Measurements from ENCODE around the gene ELOB. TPM values are rescaled to one million over a fixed set of nuclear protein-coding genes. Genes with fewer than 3 reads are reported as not detected.

Gene ELOB
- polyA plus RNA-seq, 2 donors = 361 to 887 TPM

DNA sequence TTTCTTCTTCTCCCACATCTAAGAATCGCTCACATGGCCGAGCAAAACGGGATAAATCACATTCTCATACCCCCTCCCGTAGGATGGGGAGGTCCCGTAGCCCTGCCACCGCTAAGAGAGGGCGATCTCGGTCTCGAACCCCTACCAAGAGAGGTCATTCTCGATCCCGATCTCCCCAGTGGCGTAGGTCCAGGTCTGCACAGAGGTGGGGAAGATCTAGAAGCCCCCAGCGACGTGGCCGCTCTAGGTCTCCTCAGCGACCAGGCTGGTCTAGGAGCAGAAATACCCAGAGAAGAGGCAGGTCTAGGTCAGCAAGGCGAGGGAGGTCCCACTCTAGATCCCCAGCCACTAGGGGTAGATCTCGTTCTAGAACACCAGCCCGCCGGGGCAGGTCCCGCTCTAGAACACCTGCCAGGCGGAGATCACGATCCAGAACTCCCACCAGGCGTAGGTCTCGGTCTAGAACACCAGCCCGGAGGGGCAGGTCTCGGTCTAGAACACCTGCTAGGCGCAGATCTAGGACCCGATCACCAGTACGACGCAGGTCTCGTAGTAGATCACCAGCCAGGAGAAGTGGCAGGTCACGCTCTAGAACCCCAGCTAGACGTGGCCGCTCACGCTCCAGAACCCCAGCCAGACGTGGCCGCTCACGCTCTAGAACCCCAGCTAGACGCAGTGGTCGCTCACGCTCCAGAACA, 15.0 kb downstream of the ELOB start:
- Histone ChIP-seq H3K4me3 (ENCODE audit: low read depth in 1 of 2, low read length in 2 of 2) (no peak overlapping the region), H3K36me3 (ENCODE audit: control insufficient read depth in 2 of 2, insufficient read depth in 2 of 2, low read length in 1 of 2) (peaks cover 38 to 71% of the 10 kb centered on the region in 2 donors), H3K4me1 (ENCODE audit: control insufficient read depth in 2 of 2, insufficient read depth in 2 of 2, low read length in 1 of 2) (peaks cover 2% of the 10 kb centered on the region in 2 donors), H3K27me3 (ENCODE audit: control insufficient read depth in 1 of 2, insufficient read depth in 2 of 2, low read length in 2 of 2) (no peaks in the 10 kb centered on the region), H3K9me3 (ENCODE audit: control insufficient read depth in 2 of 2, insufficient read depth in 1 of 2, low read depth in 1 of 2, low read length in 1 of 2) (no peaks in the 10 kb centered on the region), H3K27ac (ENCODE audit: low read depth in 2 of 2, low read length in 1 of 2) (no peak overlapping the region)
- WGBS, 2 donors = 97 to 98% methylated on average over 42 of the region's 42 CpGs

DNA sequence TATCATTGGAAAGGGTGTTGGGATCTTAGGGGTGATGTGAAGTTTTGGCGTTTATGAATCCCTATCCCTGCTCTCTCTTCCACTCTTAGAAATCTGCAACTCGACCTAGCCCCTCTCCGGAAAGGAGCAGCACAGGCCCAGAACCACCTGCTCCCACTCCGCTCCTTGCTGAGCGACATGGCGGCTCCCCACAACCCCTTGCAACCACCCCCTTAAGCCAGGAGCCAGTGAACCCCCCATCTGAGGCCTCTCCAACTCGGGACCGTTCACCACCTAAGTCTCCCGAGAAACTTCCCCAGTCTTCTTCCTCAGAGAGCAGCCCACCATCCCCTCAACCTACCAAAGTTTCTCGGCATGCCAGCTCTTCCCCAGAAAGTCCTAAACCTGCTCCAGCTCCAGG, 15.6 kb downstream of the ELOB start:
- Histone ChIP-seq H3K36me3 (ENCODE audit: control insufficient read depth in 2 of 2, insufficient read depth in 2 of 2, low read length in 1 of 2) (peaks cover 38 to 68% of the 10 kb centered on the region in 2 donors), H3K4me1 (ENCODE audit: control insufficient read depth in 2 of 2, insufficient read depth in 2 of 2, low read length in 1 of 2) (peaks cover 2% of the 10 kb centered on the region in 2 donors), H3K27me3 (ENCODE audit: control insufficient read depth in 1 of 2, insufficient read depth in 2 of 2, low read length in 2 of 2) (no peaks in the 10 kb centered on the region), H3K27ac (ENCODE audit: low read depth in 2 of 2, low read length in 1 of 2) (no peak overlapping the region), H3K4me3 (ENCODE audit: low read depth in 1 of 2, low read length in 2 of 2) (no peak overlapping the region), H3K9me3 (ENCODE audit: control insufficient read depth in 2 of 2, insufficient read depth in 1 of 2, low read depth in 1 of 2, low read length in 1 of 2) (no peaks in the 10 kb centered on the region)
- 97 to 98% methylated on average over 10 of the region's 10 CpGs for WGBS, 2 donors

GRCh38 chr16:2757344-2757743, 19.7 kb downstream of the ELOB start:
- Histone ChIP-seq H3K9me3 (ENCODE audit: control insufficient read depth in 2 of 2, insufficient read depth in 1 of 2, low read depth in 1 of 2, low read length in 1 of 2) (no peaks in the 10 kb centered on the region), H3K27ac (ENCODE audit: low read depth in 2 of 2, low read length in 1 of 2) (no peak overlapping the region), H3K4me3 (ENCODE audit: low read depth in 1 of 2, low read length in 2 of 2) (no peak overlapping the region), H3K27me3 (ENCODE audit: control insufficient read depth in 1 of 2, insufficient read depth in 2 of 2, low read length in 2 of 2) (no peaks in the 10 kb centered on the region), H3K4me1 (ENCODE audit: control insufficient read depth in 2 of 2, insufficient read depth in 2 of 2, low read length in 1 of 2) (peaks cover 2 to 6% of the 10 kb centered on the region in 2 donors), H3K36me3 (ENCODE audit: control insufficient read depth in 2 of 2, insufficient read depth in 2 of 2, low read length in 1 of 2) (peaks cover 30 to 37% of the 10 kb centered on the region in 2 donors)
- 76 to 79% methylated on average over 11 of the region's 11 CpGs for WGBS, 2 donors

DNA sequence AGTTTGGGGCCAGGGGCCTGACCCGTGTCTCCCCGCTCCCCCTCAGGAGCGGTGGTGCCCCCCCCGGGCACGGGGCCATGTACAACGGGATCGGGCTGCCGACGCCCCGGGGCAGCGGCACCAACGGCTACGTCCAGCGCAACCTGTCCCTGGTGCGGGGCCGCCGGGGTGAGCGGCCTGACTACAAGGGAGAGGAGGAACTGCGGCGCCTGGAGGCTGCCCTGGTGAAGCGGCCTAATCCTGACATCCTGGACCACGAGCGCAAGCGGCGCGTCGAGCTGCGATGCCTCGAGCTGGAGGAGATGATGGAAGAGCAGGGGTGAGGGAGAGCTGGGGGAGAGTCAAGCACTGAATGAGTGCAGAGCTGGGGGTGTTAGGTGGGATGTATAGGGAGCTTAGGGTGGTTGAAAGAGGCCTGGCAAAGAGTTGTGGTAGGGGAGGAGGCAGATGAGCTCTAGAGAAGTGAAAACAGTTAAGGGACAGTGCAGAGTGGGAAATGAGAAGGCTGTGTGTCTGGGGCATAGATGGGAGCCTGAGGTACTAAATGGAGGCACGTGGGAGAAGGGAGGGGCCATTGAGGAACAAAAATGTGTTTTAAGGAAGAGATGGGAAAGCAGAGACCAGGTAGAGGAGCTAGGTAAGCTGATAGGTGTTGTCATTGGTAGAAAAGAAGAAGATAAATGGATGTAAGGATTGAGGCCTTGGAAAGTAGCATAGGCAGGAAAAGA, 20.6 kb downstream of the ELOB start:
- Histone ChIP-seq H3K36me3 (ENCODE audit: control insufficient read depth in 2 of 2, insufficient read depth in 2 of 2, low read length in 1 of 2) (peaks cover 21 to 28% of the 10 kb centered on the region in 2 donors), H3K4me3 (ENCODE audit: low read depth in 1 of 2, low read length in 2 of 2) (no peak overlapping the region), H3K4me1 (ENCODE audit: control insufficient read depth in 2 of 2, insufficient read depth in 2 of 2, low read length in 1 of 2) (peaks cover 2 to 6% of the 10 kb centered on the region in 2 donors), H3K9me3 (ENCODE audit: control insufficient read depth in 2 of 2, insufficient read depth in 1 of 2, low read depth in 1 of 2, low read length in 1 of 2) (peaks cover 0 to 1% of the 10 kb centered on the region in 2 donors), H3K27me3 (ENCODE audit: control insufficient read depth in 1 of 2, insufficient read depth in 2 of 2, low read length in 2 of 2) (no peaks in the 10 kb centered on the region), H3K27ac (ENCODE audit: low read depth in 2 of 2, low read length in 1 of 2) (no peak overlapping the region)
- WGBS, 2 donors = 84 to 87% methylated on average over 28 to 30 of the region's 30 CpGs

- WGBS, 2 donors = 16 to 18% methylated on average over 3 of the region's 3 CpGs
Measured at GRCh38 chr16:2755158-2755557, 21.9 kb downstream of the ELOB start.

DNA sequence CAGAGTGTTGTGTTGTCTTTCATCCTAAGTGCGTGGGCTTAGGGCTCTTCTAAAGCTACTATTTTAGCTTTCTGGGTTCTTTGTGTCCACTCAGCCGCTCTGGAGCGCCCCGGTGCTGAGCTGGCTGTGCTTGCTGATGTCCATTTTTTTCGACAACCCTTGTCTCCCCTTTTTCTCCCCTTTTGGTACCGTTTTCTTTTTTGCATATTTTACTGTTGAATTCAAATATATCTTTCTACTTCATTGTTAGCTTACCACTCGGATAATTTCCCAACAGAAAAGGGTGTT, 23.4 kb downstream of the ELOB start:
- H3K4me3 ChIP-seq (ENCODE audit: low read depth in 1 of 2, low read length in 2 of 2) = peak overlapping the region; percentile 85 to 86
- peaks cover 0 to 2% of the 10 kb centered on the region in 2 donors for H3K9me3 ChIP-seq (ENCODE audit: control insufficient read depth in 2 of 2, insufficient read depth in 1 of 2, low read depth in 1 of 2, low read length in 1 of 2)
- peak overlapping the region; percentile 100 for H3K27ac ChIP-seq (ENCODE audit: low read depth in 2 of 2, low read length in 1 of 2)
- peaks cover 2 to 6% of the 10 kb centered on the region in 2 donors for H3K4me1 ChIP-seq (ENCODE audit: control insufficient read depth in 2 of 2, insufficient read depth in 2 of 2, low read length in 1 of 2)
- H3K27me3 ChIP-seq (ENCODE audit: control insufficient read depth in 1 of 2, insufficient read depth in 2 of 2, low read length in 2 of 2) = no peaks in the 10 kb centered on the region
- WGBS, 2 donors = 3% methylated on average over 7 of the region's 7 CpGs
- peaks cover 10 to 16% of the 10 kb centered on the region in 2 donors for H3K36me3 ChIP-seq (ENCODE audit: control insufficient read depth in 2 of 2, insufficient read depth in 2 of 2, low read length in 1 of 2)

More at GRCh38 chr16:2755158-2755557, 21.9 kb downstream of the ELOB start:
- peaks cover 0 to 2% of the 10 kb centered on the region in 2 donors for H3K9me3 ChIP-seq (ENCODE audit: control insufficient read depth in 2 of 2, insufficient read depth in 1 of 2, low read depth in 1 of 2, low read length in 1 of 2)
- peak overlapping the region in 1 of 2 donors; percentile 85 for H3K4me3 ChIP-seq (ENCODE audit: low read depth in 1 of 2, low read length in 2 of 2)
- H3K4me1 ChIP-seq (ENCODE audit: control insufficient read depth in 2 of 2, insufficient read depth in 2 of 2, low read length in 1 of 2) = peaks cover 2 to 6% of the 10 kb centered on the region in 2 donors
- H3K36me3 ChIP-seq (ENCODE audit: control insufficient read depth in 2 of 2, insufficient read depth in 2 of 2, low read length in 1 of 2) = peaks cover 16 to 25% of the 10 kb centered on the region in 2 donors
- H3K27me3 ChIP-seq (ENCODE audit: control insufficient read depth in 1 of 2, insufficient read depth in 2 of 2, low read length in 2 of 2) = no peaks in the 10 kb centered on the region
- H3K27ac ChIP-seq (ENCODE audit: low read depth in 2 of 2, low read length in 1 of 2) = no peak overlapping the region

DNA sequence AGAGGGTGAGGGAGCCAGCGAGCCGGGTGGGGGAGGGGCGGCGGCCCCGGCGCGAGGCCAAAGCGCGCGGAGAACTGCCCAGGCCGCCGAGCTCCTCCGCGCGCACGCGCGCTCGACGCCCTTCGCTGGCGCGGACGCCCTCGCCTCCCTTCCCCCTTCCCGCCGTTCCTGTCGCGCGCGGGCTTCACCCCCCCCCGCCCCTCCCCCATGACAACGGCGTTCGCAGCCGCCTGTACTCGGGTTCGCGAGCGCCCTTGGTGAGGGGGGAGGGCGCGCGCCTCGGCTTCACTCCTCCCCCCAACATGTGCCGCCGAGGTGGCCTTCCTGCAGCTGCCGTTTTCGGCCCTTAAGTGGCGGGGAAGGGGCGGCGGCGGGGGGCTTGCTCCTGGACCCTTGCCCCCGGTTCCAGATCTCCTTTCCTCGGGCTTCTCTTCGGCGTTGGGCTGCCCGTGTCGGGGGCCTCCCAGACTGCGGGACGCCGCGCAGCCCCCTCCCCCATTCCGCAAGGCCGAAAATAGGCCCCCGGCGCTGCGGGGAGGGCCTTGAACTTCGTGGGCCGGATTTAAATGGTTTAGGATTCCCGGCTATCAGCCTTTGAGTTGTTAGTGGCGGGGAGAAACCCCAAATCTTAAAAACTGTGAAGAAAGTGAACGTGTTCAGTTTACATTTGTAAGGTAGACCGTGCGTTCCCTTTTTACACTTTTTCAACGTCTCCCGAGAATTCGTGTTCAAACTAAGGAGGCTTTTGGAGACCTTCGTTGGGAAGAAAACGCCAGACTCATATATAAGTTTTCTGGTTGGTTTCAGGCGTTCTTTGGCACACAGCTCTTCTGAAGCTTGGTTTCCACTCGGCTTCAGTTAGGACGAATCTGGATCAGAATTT, 24.0 kb downstream of the ELOB start:
- peaks cover 0 to 2% of the 10 kb centered on the region in 2 donors for H3K9me3 ChIP-seq (ENCODE audit: control insufficient read depth in 2 of 2, insufficient read depth in 1 of 2, low read depth in 1 of 2, low read length in 1 of 2)
- peak overlapping the region; percentile 85 to 86 for H3K4me3 ChIP-seq (ENCODE audit: low read depth in 1 of 2, low read length in 2 of 2)
- H3K36me3 ChIP-seq (ENCODE audit: control insufficient read depth in 2 of 2, insufficient read depth in 2 of 2, low read length in 1 of 2) = peaks cover 7 to 15% of the 10 kb centered on the region in 2 donors
- H3K27ac ChIP-seq (ENCODE audit: low read depth in 2 of 2, low read length in 1 of 2) = peak overlapping the region; percentile 100
- no peaks in the 10 kb centered on the region for H3K27me3 ChIP-seq (ENCODE audit: control insufficient read depth in 1 of 2, insufficient read depth in 2 of 2, low read length in 2 of 2)
- WGBS, 2 donors = 1% methylated on average over 46 to 81 of the region's 82 CpGs
- peaks cover under 1 to 6% of the 10 kb centered on the region in 2 donors for H3K4me1 ChIP-seq (ENCODE audit: control insufficient read depth in 2 of 2, insufficient read depth in 2 of 2, low read length in 1 of 2)

GRCh38 chr16:2752035-2752849, 24.8 kb downstream of the ELOB start, which contains the start of gene SRRM2:
SRRM2 (plus strand) TSS chr16:2752638; CDS start chr16:2756365, 3,727 bp downstream.
- peak within 1 kb of the TSS; percentile 85 to 86 for H3K4me3 ChIP-seq (ENCODE audit: low read depth in 1 of 2, low read length in 2 of 2)
- peaks cover 0 to 2% of the 10 kb centered on the region in 2 donors for H3K9me3 ChIP-seq (ENCODE audit: control insufficient read depth in 2 of 2, insufficient read depth in 1 of 2, low read depth in 1 of 2, low read length in 1 of 2)
- H3K27ac ChIP-seq (ENCODE audit: low read depth in 2 of 2, low read length in 1 of 2) = peak within 1 kb of the TSS; percentile 100
- peaks cover 0 to 6% of the 10 kb centered on the region in 2 donors for H3K4me1 ChIP-seq (ENCODE audit: control insufficient read depth in 2 of 2, insufficient read depth in 2 of 2, low read length in 1 of 2)
- peaks cover 3 to 7% of the 10 kb centered on the region in 2 donors for H3K36me3 ChIP-seq (ENCODE audit: control insufficient read depth in 2 of 2, insufficient read depth in 2 of 2, low read length in 1 of 2)
- H3K27me3 ChIP-seq (ENCODE audit: control insufficient read depth in 1 of 2, insufficient read depth in 2 of 2, low read length in 2 of 2) = no peaks in the 10 kb centered on the region
- 1 to 2% methylated on average over 74 to 99 of the region's 99 CpGs for WGBS, 2 donors
